ENCODE measurements around the gene CCDC59. TPM values are rescaled to one million over a fixed set of nuclear protein-coding genes. Genes with fewer than 3 reads are reported as not detected.
"Not testable (repeated sequence)": the region's sequence is repeated elsewhere in the genome, so short reads cannot be mapped to it uniquely, and the experiment has no call there.

CCDC59 gene
- total RNA-seq, 1 donor from 2014 or later, result 37.1 TPM

DNA sequence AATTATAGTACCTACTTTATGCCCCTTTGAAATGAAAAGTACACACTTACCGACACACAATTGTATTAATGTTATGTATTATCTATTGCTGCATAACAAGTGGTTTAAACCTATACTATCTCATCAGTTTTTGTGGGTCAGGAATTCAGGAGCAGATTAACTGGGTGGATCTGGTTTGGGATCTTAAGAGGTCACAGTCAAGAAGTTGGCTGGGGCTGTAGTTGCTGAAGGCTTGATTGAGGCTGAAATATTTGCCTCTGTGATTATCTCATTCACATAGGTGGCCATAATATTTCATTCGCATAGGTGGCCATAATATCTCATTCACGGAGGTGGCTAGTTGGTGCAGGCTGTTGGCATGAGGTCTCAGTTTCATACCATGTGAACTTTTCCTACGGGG is 5.8 kb upstream of the CCDC59 start:
- Mint-ChIP-seq H3K27me3 (no peaks in the 10 kb centered on the region), H3K4me3 (ENCODE audit: low read depth) (no peak overlapping the region), H3K4me1 (ENCODE audit: low read depth) (peaks cover 14% of the 10 kb centered on the region), H3K27ac (no peak overlapping the region), H3K9me3 (ENCODE audit: low read depth) (no peaks in the 10 kb centered on the region), H3K36me3 (ENCODE audit: insufficient read depth) (peaks cover 8% of the 10 kb centered on the region)
- no peak for DNase-seq (ENCODE audit: low spot score, unreplicated experiment)
- TF ChIP-seq, protein P1, sequence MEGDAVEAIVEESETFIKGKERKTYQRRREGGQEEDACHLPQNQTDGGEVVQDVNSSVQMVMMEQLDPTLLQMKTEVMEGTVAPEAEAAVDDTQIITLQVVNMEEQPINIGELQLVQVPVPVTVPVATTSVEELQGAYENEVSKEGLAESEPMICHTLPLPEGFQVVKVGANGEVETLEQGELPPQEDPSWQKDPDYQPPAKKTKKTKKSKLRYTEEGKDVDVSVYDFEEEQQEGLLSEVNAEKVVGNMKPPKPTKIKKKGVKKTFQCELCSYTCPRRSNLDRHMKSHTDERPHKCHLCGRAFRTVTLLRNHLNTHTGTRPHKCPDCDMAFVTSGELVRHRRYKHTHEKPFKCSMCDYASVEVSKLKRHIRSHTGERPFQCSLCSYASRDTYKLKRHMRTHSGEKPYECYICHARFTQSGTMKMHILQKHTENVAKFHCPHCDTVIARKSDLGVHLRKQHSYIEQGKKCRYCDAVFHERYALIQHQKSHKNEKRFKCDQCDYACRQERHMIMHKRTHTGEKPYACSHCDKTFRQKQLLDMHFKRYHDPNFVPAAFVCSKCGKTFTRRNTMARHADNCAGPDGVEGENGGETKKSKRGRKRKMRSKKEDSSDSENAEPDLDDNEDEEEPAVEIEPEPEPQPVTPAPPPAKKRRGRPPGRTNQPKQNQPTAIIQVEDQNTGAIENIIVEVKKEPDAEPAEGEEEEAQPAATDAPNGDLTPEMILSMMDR (IDR thresholded peaks at IDR 0.05; ENCODE audit: unreplicated experiment), result no peak

DNA sequence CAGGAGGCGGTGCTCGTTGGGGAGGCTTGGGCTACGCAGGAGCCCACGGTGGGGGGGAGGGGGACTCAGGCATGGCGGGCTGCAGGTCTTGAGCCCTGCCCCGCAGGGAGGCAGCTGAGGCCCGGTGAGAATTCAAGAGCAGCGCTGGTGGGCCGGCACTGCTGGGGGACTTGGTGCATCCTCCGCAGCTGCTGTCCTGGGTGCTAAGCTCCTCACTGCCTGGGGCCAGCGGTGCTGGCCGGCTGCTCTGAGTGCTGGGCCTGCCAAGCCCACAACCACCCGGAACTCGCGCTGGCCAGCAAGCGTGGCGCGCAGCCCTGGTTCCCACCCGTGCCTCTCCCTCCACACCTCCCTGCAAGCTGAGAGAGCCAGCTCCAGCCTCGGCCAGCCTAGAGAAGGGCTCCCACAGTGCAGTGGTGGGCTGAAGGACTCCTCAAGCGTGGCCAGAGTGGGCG is 3.3 kb upstream of the CCDC59 start:
- H3K4me1 Mint-ChIP-seq (ENCODE audit: low read depth), result peaks cover 18% of the 10 kb centered on the region
- no peaks in the 10 kb centered on the region for H3K9me3 Mint-ChIP-seq (ENCODE audit: low read depth)
- TF ChIP-seq, protein P1 (IDR thresholded peaks at IDR 0.05; ENCODE audit: unreplicated experiment), result no peak
- no peak overlapping the region for H3K27ac Mint-ChIP-seq
- no peak overlapping the region for H3K4me3 Mint-ChIP-seq (ENCODE audit: low read depth)
- peaks cover 9% of the 10 kb centered on the region for H3K36me3 Mint-ChIP-seq (ENCODE audit: insufficient read depth)
- H3K27me3 Mint-ChIP-seq, result no peaks in the 10 kb centered on the region
- no peak for DNase-seq (ENCODE audit: low spot score, unreplicated experiment)

DNA sequence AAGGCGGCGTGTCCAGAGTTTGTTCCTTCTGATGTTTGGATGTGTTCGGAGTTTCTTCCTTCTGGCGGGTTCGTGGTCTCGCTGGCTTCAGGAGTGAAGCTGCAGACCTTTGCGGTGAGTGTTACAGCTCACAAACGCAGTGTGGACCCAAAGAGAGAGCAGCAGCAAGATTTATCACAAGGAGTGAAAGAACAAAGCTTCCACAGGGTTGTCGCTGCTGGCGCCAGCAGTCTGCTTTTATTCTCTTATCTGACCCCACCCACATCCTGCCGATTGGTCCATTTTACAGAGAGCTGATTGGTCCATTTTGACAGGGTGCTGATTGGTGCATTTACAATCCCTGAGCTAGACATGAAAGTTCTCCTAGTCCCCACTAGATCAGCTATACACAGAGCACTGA is 2.6 kb upstream of the CCDC59 start:
- not testable (repeated sequence) for H3K9me3 Mint-ChIP-seq (ENCODE audit: low read depth); H3K4me3 Mint-ChIP-seq (ENCODE audit: low read depth); H3K27ac Mint-ChIP-seq; DNase-seq (ENCODE audit: low spot score, unreplicated experiment); H3K27me3 Mint-ChIP-seq
- H3K36me3 Mint-ChIP-seq (ENCODE audit: insufficient read depth), result peaks cover 10% of the 10 kb centered on the region
- peaks cover 18% of the 10 kb centered on the region for H3K4me1 Mint-ChIP-seq (ENCODE audit: low read depth)

DNA sequence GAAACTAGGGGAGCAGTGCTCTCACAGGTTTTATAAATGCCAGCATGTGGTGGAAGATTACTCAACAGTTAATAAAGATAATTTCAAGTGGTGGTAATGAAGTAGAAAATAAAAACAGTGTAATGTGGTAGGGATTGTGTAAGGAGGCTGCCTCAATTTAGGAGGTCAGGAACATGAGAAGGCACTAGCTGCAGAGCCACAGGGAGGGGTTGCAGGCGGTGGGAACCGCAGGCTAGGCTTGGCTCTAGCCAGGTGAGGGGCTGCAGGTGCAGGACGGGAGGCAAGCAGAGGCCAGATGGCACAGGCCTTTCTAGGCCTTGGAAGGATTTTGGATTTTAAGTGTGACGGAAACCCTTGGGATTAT is 910 bp upstream of the CCDC59 start:
- Mint-ChIP-seq H3K4me3 (ENCODE audit: low read depth) (peak overlapping the region; percentile 100), H3K27ac (peak overlapping the region; percentile 100), H3K4me1 (ENCODE audit: low read depth) (peaks cover 18% of the 10 kb centered on the region), H3K27me3 (no peaks in the 10 kb centered on the region), H3K9me3 (ENCODE audit: low read depth) (no peaks in the 10 kb centered on the region), H3K36me3 (ENCODE audit: insufficient read depth) (peaks cover 18% of the 10 kb centered on the region)
- TF ChIP-seq, protein P1 (IDR thresholded peaks at IDR 0.05; ENCODE audit: unreplicated experiment), result no peak
- DNase-seq (ENCODE audit: low spot score, unreplicated experiment), result no peak

DNA sequence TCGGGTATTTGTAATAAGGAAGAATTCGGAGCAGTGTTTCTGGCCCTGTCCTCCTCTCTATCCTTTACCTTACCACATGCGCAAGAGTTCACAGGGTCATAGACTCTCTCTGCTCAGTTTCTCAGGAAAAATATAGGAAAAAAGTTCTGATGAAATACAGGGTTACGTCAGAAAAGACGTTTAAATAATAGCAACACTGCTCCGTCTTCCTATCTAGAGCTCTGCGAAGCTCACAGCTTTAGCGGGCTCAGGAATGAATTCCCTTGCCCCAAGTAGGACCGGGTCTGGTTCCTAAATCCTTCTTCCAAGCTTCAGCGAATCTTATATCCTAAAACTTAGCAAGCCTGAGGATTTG is 365 bp downstream of the CCDC59 start:
- Mint-ChIP-seq H3K36me3 (ENCODE audit: insufficient read depth) (peaks cover 24% of the 10 kb centered on the region), H3K4me3 (ENCODE audit: low read depth) (peak overlapping the region; percentile 100), H3K27me3 (no peaks in the 10 kb centered on the region), H3K27ac (peak overlapping the region; percentile 100), H3K9me3 (ENCODE audit: low read depth) (no peaks in the 10 kb centered on the region), H3K4me1 (ENCODE audit: low read depth) (peaks cover 18% of the 10 kb centered on the region)
- DNase-seq (ENCODE audit: low spot score, unreplicated experiment), result no peak
- TF ChIP-seq, protein P1 (IDR thresholded peaks at IDR 0.05; ENCODE audit: unreplicated experiment), result no peak

DNA sequence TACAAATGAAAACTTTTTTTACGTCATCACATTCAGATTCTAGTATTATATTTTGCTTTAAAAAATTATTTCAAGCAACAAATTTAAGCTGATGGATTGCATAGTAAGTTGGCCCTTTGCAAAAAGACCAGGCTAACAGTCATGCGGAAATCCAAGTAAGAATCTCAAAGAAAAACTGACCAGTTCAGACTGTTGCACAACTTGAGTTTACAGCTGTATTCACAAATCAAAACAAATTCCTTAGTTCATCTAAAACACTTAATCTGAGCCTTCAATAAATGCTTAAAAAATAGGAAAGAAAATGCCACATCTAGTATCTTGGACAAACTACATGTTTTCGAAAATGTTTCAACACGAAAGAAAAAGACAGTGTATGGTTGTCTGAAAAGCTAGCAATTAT is 847 bp downstream of the CCDC59 start:
- Mint-ChIP-seq H3K4me3 (ENCODE audit: low read depth) (peak overlapping the region; percentile 100), H3K36me3 (ENCODE audit: insufficient read depth) (peaks cover 24% of the 10 kb centered on the region)
- TF ChIP-seq, protein P1 (IDR thresholded peaks at IDR 0.05; ENCODE audit: unreplicated experiment), result no peak

More for the DNA sequence above, 847 bp downstream of the CCDC59 start:
- no peak for DNase-seq (ENCODE audit: low spot score, unreplicated experiment)
- Mint-ChIP-seq H3K9me3 (ENCODE audit: low read depth) (no peaks in the 10 kb centered on the region), H3K27ac (peak overlapping the region; percentile 100), H3K27me3 (no peaks in the 10 kb centered on the region), H3K4me1 (ENCODE audit: low read depth) (peaks cover 18% of the 10 kb centered on the region)

Measured in progenitor cell of endocrine pancreas (in vitro differentiated cells).